HCT116 (cell line): Measurements from ENCODE around the gene HEATR3. TPM values are rescaled to one million over a fixed set of nuclear protein-coding genes. Genes with fewer than 3 reads are reported as not detected.

ENCODE experiments used
- ATAC-seq: fragments of 200-7000 bp; cut with Tn5 transposase; 2 replicates; pipeline ENCODE4 v1.9.1; 2020; ENCODE audit warnings: mild to moderate bottlenecking, moderate library complexity
- BruUV-seq: library from RNA; stranded (reverse); fragments of 400-500 nt; replicated peaks from 2 replicates; lab custom pipeline; 2021; lab: Mats Ljungman, UMichigan
- CTCF ChIA-PET: fragments of 300-600 bp; sonication (Branson Sonifier 250); formaldehyde crosslinking; loops from one replicate; lab custom pipeline; 2021; ENCODE audit warnings: antibody characterized with exemption; lab: Charles Lee
- POLR2A ChIA-PET: fragments of 300-600, 350-600 bp; sonication (Branson Sonifier 250); formaldehyde crosslinking; loops from one replicate; lab custom pipeline; 2021; ENCODE audit warnings: antibody characterized with exemption; lab: Charles Lee
- RAD21 ChIA-PET, 2 experiments: fragments of 300-600 bp; sonication (Branson Sonifier 250); formaldehyde crosslinking; loops; one replicate each; lab custom pipeline; 2023; ENCODE audit warnings: low total read pairs in 2 of 2; ENCODE audit not compliant: uncharacterized antibody in 2 of 2, unreplicated experiment in 2 of 2, low non-redundant PET in 1 of 2; lab: Charles Lee
- DNase-seq: peaks from one replicate; pipeline ENCODE4 v3.0.0-alpha.2; 2010; ENCODE audit warnings: low read depth, low spot score
- H2AFZ ChIP-seq: fragments of 200-600 bp; shearing (Covaris generic), sonication (generic); 2 replicates; pipeline ENCODE4 v1.6.1; 2017; ENCODE audit warnings: low read depth, mixed run types, mixed read lengths, antibody characterized with exemption, low read length; ENCODE audit not compliant: poor library complexity, severe bottlenecking
- H3K27ac ChIP-seq: 2 replicates; pipeline ENCODE4 v1.5.1; 2012; ENCODE audit warnings: low read depth, low read length
- H3K27me3 ChIP-seq: fragments of 200-600 bp; sonication (generic); 2 replicates; pipeline ENCODE4 v1.6.1; 2016; ENCODE audit warnings: mixed run types, low read length, mixed read lengths; ENCODE audit not compliant: insufficient read depth
- H3K36me3 ChIP-seq, 2 experiments: fragments of 200-500 bp in 1 of 2; fragments of 200-600 bp in 1 of 2; sonication (Bioruptor generic) in 1 of 2; sonication (generic) in 1 of 2; 2 replicates each; pipeline versions ENCODE4 v1.5.1 to v1.6.1; 2014 to 2016; ENCODE audit warnings: low read length in 2 of 2, inconsistent platforms in 1 of 2, mixed read lengths in 1 of 2, mixed run types in 1 of 2; ENCODE audit not compliant: insufficient read depth in 2 of 2, control insufficient read depth in 1 of 2
- H3K4me1 ChIP-seq, 2 experiments: fragments of 200-600 bp in 1 of 2; sonication (generic) in 1 of 2; 2 replicates each; pipeline versions ENCODE4 v1.5.1 to v1.6.1; 2012 to 2017; ENCODE audit warnings: low read length in 2 of 2, inconsistent platforms in 1 of 2, mild to moderate bottlenecking in 1 of 2, mixed read lengths in 1 of 2, mixed run types in 1 of 2, moderate library complexity in 1 of 2; ENCODE audit not compliant: insufficient read depth in 2 of 2, control insufficient read depth in 1 of 2
- H3K4me2 ChIP-seq: fragments of 200-600 bp; sonication (generic); 2 replicates; pipeline ENCODE4 v1.6.1; 2017; ENCODE audit warnings: mixed run types, low read length, mixed read lengths
- H3K4me3 ChIP-seq, 2 experiments: fragments of 200-600 bp in 1 of 2; sonication (generic) in 1 of 2; replicated peaks in 1 of 2; 2 replicates each; pipeline ENCODE4 v1.5.1; 2011 to 2016; ENCODE audit warnings: low read length in 2 of 2, control low read depth in 1 of 2, low read depth in 1 of 2, mild to moderate bottlenecking in 1 of 2, mixed read lengths in 1 of 2, mixed run types in 1 of 2
- H3K79me2 ChIP-seq: fragments of 200-600 bp; sonication (generic); 2 replicates; pipeline ENCODE4 v1.6.1; 2017; ENCODE audit warnings: mild to moderate bottlenecking, mixed run types, low read length, moderate library complexity, mixed read lengths; ENCODE audit not compliant: insufficient read depth
- H3K9ac ChIP-seq: fragments of 200-600 bp; sonication (generic); 2 replicates; pipeline ENCODE4 v1.6.1; 2016; ENCODE audit warnings: low read length, mixed read lengths
- H3K9me2 ChIP-seq: fragments of 200-600 bp; sonication (generic), shearing (Covaris generic); 2 replicates; pipeline ENCODE4 v1.6.1; 2017; ENCODE audit warnings: mixed run types, mild to moderate bottlenecking, moderate library complexity; ENCODE audit not compliant: insufficient read depth
- H3K9me3 ChIP-seq, 2 experiments: fragments of 200-500 bp in 1 of 2; fragments of 200-600 bp in 1 of 2; sonication (Bioruptor generic) in 1 of 2; sonication (generic) in 1 of 2; 2 replicates each; pipeline ENCODE4 v1.6.1; 2014 to 2017; ENCODE audit warnings: low read length in 2 of 2, mixed read lengths in 2 of 2, inconsistent platforms in 1 of 2, low read depth in 1 of 2, mild to moderate bottlenecking in 1 of 2, mixed run types in 1 of 2, moderate library complexity in 1 of 2; ENCODE audit not compliant: control insufficient read depth in 1 of 2, insufficient read depth in 1 of 2
- H4K20me1 ChIP-seq: fragments of 200-600 bp; sonication (generic), shearing (Covaris generic); 2 replicates; pipeline ENCODE4 v1.6.1; 2017; ENCODE audit warnings: mixed run types, mild to moderate bottlenecking, moderate library complexity; ENCODE audit not compliant: insufficient read depth
- CEBPB ChIP-seq: IDR thresholded peaks from 2 replicates; pipeline ENCODE4 v1.6.1; 2012; ENCODE audit warnings: low read depth
- CTCF ChIP-seq, 3 experiments: fragments of 200-600 bp in 1 of 3; sonication (generic) in 1 of 3; IDR thresholded peaks in 2 of 3; conservative IDR thresholded peaks in 1 of 3; 2 replicates each; pipeline ENCODE4 v1.5.1; 2012 to 2017; ENCODE audit warnings: low read depth in 2 of 3, low read length in 2 of 3, antibody characterized with exemption in 1 of 3, borderline replicate concordance in 1 of 3, control low read depth in 1 of 3, mild to moderate bottlenecking in 1 of 3, mixed read lengths in 1 of 3, mixed run types in 1 of 3, moderate library complexity in 1 of 3; ENCODE audit not compliant: insufficient read depth in 1 of 3
- ELF1 ChIP-seq: IDR thresholded peaks from 2 replicates; pipeline ENCODE4 v1.6.1; 2012; ENCODE audit warnings: low read depth, borderline replicate concordance
- EZH2 ChIP-seq: fragments of 200-600 bp; sonication (generic); IDR thresholded peaks from 2 replicates; pipeline ENCODE4 v1.6.1; 2017; ENCODE audit warnings: antibody characterized with exemption, mixed run types
- EZH2phosphoT487 ChIP-seq: fragments of 200-600 bp; IDR thresholded peaks from 2 replicates; pipeline ENCODE4 v1.6.1; 2018; ENCODE audit warnings: antibody characterized with exemption, borderline replicate concordance
- POLR2A ChIP-seq: IDR thresholded peaks from 2 replicates; pipeline ENCODE4 v1.7.0; 2011; ENCODE audit warnings: borderline replicate concordance; ENCODE audit not compliant: insufficient read depth, insufficient read length; ENCODE audit errors: extremely low read depth
- REST ChIP-seq: IDR thresholded peaks from 2 replicates; pipeline ENCODE4 v1.6.1; 2012; ENCODE audit warnings: low read depth
- SRF ChIP-seq: IDR thresholded peaks from 2 replicates; pipeline ENCODE4 v1.6.1; 2012; ENCODE audit warnings: low read depth
- TCF7L2 ChIP-seq: IDR thresholded peaks from 2 replicates; pipeline ENCODE4 v1.7.0; 2011; ENCODE audit warnings: borderline replicate concordance, inconsistent platforms; ENCODE audit not compliant: insufficient read depth, insufficient read length; ENCODE audit errors: extremely low read depth
- ZFX ChIP-seq: fragments of 450-650 bp; IDR thresholded peaks from 2 replicates; pipeline ENCODE4 v1.6.1; 2017
- intact Hi-C: fragments of 100-400 bp; cut with micrococcal nuclease; formaldehyde crosslinking; loops from 2 replicates; pipeline ENCODE4 v1.10.0; 2022
- total RNA-seq: library from RNA; stranded (reverse); gene quantifications from one replicate; pipeline ENCODE4 v1.2.1, GENCODE V29; 2021; ENCODE audit not compliant: unreplicated experiment
- TF ChIP-seq, protein P1 (sequence below): IDR thresholded peaks from 2 replicates; pipeline ENCODE4 v1.6.1; 2011; ENCODE audit warnings: mild to moderate bottlenecking, low read length, moderate library complexity; ENCODE audit not compliant: insufficient replicate concordance; ENCODE audit errors: extremely low read depth
- TF ChIP-seq, protein P2 (sequence below): IDR thresholded peaks from 2 replicates; pipeline ENCODE4 v1.6.1; 2012

Gene HEATR3
- total RNA-seq, 1 experiment from 2014 or later, result 16.3 TPM

- TF ChIP-seq, protein P1, sequence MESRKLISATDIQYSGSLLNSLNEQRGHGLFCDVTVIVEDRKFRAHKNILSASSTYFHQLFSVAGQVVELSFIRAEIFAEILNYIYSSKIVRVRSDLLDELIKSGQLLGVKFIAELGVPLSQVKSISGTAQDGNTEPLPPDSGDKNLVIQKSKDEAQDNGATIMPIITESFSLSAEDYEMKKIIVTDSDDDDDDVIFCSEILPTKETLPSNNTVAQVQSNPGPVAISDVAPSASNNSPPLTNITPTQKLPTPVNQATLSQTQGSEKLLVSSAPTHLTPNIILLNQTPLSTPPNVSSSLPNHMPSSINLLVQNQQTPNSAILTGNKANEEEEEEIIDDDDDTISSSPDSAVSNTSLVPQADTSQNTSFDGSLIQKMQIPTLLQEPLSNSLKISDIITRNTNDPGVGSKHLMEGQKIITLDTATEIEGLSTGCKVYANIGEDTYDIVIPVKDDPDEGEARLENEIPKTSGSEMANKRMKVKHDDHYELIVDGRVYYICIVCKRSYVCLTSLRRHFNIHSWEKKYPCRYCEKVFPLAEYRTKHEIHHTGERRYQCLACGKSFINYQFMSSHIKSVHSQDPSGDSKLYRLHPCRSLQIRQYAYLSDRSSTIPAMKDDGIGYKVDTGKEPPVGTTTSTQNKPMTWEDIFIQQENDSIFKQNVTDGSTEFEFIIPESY, result no peak
- TF ChIP-seq ELF1 (no peak), EZH2 (no peak), TCF7L2 (no peak), REST (no peak)
- TF ChIP-seq, all 23 proteins: peak for 0
These were observed 36.4 kb downstream of the HEATR3 start (continued) for GRCh38 chr16:50102051-50102746.

DNA sequence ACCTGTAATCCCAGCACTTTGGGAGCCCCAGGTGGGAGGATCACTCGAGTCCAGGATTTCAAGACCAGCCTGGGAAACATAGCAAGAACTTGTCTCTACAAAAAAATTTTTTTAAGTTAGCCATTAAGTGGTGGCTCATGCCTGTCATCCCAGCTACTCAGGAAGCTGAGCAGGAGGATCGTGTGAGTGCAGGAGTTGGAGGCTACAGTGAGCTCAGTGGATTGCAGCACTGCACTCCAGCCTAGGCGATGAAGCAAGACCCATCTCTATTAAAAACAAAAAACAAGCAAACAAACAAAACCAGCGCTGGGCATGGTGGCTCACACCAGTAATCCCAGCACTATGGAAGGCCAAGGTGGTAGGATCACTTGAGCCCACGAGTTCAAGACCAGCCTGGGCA, 38.0 kb downstream of the HEATR3 start:
- POLR2A ChIA-PET, result no interaction called here
- CTCF ChIA-PET, result no interaction called here
- BruUV-seq, result no TSS peak
- Histone ChIP-seq H3K27me3 (no peaks in the 10 kb centered on the region), H3K9me2 (no peaks in the 10 kb centered on the region), H3K4me1 (no peaks in the 10 kb centered on the region), H3K4me2 (no peak overlapping the region), H2AFZ (no peak overlapping the region), H3K79me2 (no peaks in the 10 kb centered on the region), H3K9me3 (no peaks in the 10 kb centered on the region), H3K9ac (no peak overlapping the region), H3K36me3 (peaks cover 8 to 16% of the 10 kb centered on the region in 2 experiments; a peak in 3 of 4 replicates), H4K20me1 (no peaks in the 10 kb centered on the region), H3K4me3 (no peak overlapping the region), H3K27ac (no peak overlapping the region)
- intact Hi-C loops, result no loop called here
- RAD21 ChIA-PET, result no interaction called here
- no peak for ATAC-seq
- DNase-seq, result no peak
- TF ChIP-seq, protein P2, sequence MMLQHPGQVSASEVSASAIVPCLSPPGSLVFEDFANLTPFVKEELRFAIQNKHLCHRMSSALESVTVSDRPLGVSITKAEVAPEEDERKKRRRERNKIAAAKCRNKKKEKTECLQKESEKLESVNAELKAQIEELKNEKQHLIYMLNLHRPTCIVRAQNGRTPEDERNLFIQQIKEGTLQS, result no peak
- TF ChIP-seq REST (no peak), POLR2A (no peak), CEBPB (no peak), CTCF (IDR thresholded peaks at IDR 0.05 in 2 of 3, conservative IDR thresholded peaks at IDR 0.05 in 1 of 3; ENCODE audit: borderline replicate concordance in 1 of 3, insufficient read depth in 1 of 3, low read depth in 2 of 3, low read length in 2 of 3) (no peak), EZH2phosphoT487 (no peak), ZFX (no peak), SRF (no peak)
